DMS79 treated with DMSO at 0.1 percent for 48 hours (cell line): ENCODE measurements around the gene NOS2.
A peak's percentile ranks its signal among the peaks of the same experiment; 100 is the strongest.

Source experiments
- DNase-seq: peaks from one replicate; lab custom pipeline; 2025; lab: John Stamatoyannopoulos, UW

Gene NOS2

DNA sequence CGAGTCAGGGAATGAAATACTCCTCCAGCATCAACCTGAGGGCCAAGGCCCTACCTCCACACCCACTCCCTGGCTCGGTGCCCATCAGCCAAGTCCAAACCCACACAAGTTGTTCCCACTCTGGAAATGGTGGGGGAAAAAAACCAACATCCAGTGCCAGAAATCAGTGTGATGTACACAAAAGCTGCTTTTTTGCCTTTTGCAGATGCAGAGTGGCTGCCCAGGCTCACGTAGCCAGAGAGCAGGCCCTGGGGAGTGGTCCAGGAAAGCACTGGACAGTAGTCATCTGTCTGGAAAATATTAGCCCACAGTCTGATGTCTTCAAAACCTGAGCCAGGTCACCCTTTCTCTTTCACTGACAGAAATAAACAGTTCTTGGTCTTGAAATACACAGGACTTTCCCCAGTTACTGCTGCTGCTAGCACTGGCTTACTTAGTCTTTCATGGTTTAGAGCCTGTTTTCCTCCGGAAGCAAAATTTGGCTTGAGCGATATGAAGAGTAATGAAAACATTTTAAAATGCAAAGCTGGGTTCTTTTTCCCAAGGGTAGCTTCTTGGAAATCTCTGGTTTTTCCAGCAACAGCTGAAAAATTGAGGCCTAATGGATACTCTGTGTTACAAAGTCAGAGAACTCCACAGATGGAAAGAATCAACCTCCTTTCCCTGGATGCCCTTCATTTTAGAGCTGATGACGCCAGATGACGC lies 18.2 kb upstream of the NOS2 start:
- DNase-seq = no peak

DNA sequence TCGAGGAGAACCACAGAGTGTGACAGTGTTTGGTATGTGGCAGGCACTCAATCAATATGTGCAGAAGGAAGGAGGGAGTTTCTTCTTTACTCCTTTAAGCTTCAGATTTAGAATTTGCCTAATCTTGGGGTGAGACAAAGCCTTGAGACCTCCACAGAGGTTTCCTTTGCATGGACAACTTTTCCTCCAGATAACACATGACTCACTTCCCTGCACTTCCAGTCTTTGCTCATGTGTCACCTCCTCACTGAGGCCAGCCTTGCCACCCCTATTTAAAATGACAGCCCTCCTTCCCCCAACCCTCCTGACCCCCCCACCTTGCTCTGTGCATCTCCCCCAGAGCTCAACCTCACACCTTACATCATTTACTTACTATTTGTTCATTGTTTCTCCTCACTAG lies 17.4 kb upstream of the NOS2 start:
- no peak for DNase-seq

- DNase-seq = no peak
These were observed 16.6 kb upstream of the NOS2 start for GRCh38 chr17:27816946-27817345.

DNA sequence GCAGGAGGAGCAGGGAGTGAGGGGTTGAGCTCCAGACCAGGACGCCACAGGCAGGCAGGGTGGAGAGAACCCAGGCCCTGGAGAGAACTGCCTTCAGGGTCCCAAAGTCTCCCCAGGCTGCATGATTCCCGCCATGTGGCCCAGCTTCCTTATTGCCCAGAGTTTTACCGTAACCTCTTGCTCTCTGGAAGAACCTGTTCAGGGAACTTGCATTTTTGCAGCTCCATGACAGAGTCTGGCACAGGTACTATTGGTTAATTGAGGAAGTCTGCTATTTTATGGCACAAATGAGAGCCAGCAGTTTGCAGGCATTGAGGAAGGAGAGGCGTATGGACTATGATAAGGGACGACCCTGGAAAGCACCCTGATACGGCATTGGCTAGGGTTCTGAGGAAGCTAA lies 11.6 kb upstream of the NOS2 start:
- DNase-seq = no peak

- no peak for DNase-seq
These were observed 10.7 kb upstream of the NOS2 start for GRCh38 chr17:27810902-27811557.

- DNase-seq = no peak
These were observed 10.0 kb upstream of the NOS2 start for GRCh38 chr17:27810211-27810901.

DNA sequence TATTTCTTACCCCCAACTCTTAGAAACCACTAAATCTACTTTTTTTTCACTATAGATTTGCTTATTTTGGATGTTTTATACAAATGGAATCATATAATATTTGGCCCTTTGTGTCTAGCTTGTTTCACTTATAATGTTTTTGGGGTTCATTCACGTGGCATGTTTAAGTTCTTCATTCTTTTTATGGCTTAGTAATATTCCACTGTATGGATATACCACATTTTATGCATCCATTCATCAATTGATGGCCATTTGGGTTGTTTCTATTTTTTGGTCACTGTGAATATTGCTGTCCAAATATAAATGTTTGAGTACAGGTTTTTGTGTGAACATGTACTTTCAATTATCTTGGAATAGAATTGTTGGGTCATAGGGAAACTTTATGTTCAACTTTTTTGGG lies 9.2 kb upstream of the NOS2 start:
- no peak for DNase-seq

DNA sequence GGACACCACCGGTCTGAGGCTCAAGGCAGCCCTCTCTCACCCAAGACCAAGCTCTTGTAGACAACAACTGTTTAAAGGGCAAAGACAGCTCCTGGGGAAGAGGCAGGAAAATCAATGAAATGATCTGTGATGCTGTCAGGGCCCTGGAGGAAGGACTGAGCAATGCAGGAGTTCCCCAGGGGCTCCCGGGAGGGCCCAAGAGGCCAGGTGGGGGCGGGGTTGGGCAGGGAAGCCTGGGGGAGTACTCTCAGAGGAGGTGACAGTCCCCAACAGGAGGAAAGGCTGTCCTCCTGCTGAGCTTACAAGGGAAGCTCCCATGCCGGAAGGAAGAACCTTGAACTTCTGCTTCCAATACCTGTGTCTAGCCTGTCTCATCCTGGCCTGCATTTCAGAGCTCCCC lies 8.3 kb upstream of the NOS2 start:
- DNase-seq = no peak

DNA sequence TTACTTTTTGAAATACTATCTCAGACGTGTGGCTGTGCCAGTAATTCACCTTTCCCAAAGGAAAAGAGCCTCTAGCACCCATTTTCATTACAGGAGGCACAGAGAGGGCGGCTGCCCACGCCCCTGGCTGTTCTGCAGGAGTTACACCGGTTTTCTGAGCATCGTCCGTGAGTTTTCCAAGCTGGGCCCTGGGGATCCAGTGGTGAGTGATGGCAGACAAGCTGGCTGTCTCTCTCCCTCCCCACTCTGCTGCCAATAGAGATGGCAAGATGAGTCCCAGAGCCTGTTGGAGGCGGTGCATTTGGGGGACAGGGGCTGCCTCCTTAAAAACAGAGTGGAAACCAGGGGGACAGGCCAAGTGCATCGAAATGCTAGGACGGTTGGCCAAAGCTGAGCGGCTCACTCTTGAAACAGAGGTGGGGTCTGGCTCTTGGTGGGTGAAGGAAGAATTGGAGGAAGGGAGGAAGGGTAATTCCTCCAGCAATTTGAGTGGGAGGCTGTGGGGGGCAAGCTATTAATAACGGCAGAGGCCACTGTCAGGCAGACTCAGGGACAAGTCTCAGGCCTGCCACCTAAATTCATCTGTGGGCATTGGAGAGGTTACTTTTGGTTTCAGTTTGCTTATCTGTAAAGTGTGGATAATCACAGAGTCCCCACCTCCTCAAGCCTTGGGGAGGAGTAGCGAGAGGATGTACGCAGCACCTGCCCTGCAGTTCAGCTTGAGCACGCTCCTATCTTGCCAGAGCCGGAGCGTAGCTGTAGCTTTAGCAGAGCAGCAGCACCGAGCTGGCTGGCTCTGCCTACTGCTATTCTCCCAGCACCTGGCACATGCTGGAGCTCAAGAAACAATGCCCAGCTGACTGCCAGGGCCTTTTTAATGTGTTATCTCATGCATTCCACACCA lies 7.5 kb upstream of the NOS2 start:
- no peak for DNase-seq

- peak; percentile 70 for DNase-seq
These were observed 5.3 kb upstream of the NOS2 start for GRCh38 chr17:27805520-27806146.

DNA sequence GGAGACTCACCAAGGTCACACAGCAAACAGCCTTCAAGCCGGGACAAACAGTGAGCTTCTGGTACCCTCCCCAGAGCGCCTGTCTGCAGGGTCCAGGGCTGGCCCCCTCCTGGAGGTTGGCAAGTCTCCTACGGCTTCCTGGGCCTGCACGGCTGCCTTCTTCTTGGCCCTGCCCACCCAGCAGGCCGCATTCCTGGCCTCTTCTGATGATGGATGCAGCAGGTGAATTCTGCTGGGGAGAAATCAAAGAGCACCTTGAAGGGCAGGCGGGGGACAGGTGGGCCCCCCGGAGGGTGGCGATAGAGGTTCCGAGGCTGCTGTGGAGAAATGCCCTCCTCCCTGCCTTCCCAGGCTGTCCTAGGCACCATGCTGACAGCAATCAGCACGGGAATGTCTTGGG lies 3.8 kb upstream of the NOS2 start:
- DNase-seq = no peak

DNA sequence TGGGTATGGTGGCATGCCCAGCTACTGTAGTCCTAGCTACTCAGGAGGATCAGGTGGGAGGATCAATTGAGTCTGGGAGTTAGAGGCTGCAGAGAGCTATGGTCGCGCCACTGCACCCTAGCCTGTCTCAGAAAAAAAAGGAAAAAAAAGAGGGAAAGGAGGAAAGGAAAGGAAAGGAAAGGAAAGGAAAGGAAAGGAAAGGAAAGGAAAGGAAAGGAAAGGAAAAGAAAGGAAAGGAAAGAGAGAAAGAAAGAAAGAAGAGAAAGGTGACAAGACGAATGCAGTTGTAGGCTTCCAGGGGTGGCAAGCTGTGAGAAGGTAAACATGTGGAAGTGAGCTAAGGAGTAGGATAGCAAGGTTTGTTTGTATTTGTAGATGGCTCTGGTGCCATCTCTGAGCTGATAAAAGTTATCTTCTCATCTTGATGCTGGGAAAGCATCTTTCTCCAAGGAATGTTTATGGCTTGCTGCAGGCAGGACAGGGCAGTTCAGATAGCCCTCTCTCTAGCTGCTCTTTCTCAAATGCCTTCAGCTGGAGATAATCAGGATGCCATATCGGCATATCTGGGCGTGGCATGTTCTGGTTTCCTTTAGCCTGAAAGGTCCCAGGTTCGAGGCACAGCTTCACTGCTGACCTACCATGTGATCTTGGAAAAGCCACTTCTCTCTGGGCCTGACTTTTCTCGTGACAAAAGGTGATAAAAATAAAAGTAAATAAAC lies 2.8 kb upstream of the NOS2 start:
- no peak for DNase-seq

DNA sequence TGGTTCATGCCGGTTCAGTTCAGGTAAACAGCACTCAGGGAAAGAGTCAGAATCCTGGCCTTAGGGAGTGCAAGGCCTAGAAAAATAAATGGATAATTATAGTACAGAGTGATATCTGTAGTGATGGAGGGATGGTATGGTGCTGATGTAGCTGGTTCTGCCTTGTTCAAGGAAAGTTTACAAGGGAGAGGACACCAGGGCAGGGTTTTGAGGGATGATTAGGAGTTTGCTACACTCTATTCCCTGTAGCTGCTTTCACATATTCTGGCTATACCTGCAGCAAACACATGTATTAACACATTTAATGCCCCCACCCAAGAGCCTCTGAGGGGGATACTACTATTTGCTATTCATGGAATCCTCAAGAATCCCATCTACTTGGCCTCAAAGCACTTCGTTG lies 1.7 kb upstream of the NOS2 start:
- DNase-seq = no peak

- DNase-seq = no peak
These were observed 2.0 kb downstream of the NOS2 start for GRCh38 chr17:27798376-27798775.

DNA sequence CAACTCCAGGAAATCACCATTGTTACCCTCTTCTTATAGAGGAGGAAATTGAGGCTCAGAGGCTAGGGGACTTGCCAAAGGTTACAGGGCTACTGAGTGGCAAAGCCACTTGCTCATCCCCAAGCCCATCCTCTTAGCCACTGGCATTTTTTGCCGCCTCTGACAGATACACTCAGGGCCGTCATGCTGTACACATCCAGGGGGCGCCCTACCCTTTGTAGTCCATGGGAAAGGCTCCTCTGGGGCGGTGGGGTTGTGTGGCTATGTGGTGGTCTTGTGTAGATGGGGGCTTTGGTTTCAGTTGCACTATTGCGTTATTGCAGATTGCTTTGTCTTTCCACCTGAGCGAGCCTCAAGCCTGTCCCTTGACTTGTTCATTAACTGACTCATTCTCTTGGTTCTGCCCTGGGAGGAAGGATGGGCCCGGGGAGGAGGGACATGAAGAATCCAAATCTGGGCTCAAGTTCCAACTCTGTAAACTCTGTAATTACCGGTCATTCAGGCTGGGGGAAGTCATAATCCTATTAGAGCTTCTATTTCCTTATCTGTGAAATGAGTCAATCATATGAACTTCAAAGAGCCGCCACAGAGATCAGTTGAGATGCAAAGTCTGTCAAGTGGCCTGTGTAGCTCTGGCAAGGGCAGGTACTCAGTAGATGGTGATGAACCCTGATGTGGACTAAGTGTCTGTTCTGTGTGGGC lies 2.8 kb downstream of the NOS2 start:
- DNase-seq = no peak

DNA sequence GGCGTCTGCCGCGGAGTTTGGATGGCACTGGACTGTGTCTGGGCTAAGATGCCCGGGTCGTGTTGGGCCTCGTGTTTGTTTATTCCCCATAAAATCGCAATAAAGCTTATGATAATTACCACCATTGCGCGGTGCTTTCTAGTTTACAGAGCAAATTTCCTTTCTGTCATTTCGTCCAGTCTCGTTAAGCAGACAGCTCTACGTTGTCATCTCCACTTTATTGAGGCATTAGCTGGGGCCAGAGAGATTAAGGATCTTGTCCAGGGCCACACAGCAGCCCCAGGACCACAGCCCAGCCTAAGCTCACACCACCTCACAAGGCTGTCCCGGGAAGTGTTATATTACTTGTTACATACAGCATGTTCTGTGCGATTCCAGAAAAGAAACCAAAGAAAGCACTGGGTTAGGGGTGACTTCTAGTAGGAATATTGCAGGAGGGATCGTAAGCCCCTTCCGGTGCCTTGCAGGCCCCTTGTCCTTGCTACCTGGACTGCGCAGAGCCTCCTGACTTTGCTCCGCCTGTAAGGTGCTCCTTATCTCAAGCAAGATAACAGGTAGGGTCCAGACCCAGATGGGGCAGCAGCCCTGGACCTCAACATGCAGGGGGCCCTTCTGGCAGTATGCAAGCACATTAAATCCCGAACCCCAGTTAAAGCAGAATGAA lies 6.3 kb downstream of the NOS2 start:
- no peak for DNase-seq

GRCh38 chr17:27793168-27793905 lies 7.0 kb downstream of the NOS2 start:
- no peak for DNase-seq

DNA sequence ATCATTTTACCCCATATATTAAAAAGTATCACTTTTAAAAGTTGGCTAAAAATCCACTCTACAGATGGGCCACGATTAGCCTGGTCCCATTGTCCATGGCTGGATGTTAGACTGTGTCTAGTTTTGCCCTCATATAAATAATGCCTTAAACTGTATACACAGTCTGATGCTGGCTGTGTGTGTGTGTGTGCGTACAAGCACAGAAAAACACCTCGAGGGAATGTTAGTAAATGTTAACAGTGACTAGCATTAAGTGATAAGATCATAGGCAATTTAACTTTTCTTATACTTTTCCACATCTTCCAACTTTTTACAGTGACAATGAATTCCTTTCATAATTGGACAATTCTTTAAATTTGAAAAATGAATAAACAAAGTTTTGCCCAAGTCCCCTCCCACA lies 8.2 kb downstream of the NOS2 start:
- DNase-seq = no peak

- DNase-seq = no peak
These were observed 11.4 kb downstream of the NOS2 start for GRCh38 chr17:27788919-27789318.
